Neuron (in vitro differentiated cells): ENCODE data around the gene TECPR2.

ENCODE experiments used
- H2AFZ ChIP-seq: one replicate; pipeline ENCODE4 v1.6.1; 2013; ENCODE audit warnings: low read depth, mild to moderate bottlenecking, inconsistent platforms, low read length, moderate library complexity
- H3K27me3 ChIP-seq: one replicate; pipeline ENCODE4 v1.6.1; 2013; ENCODE audit warnings: low read length; ENCODE audit not compliant: insufficient read depth
- H3K36me3 ChIP-seq: one replicate; pipeline ENCODE4 v1.6.1; 2013; ENCODE audit warnings: low read length; ENCODE audit not compliant: insufficient read depth
- H3K4me1 ChIP-seq: one replicate; pipeline ENCODE4 v1.6.1; 2013; ENCODE audit warnings: low read length; ENCODE audit not compliant: insufficient read depth
- H3K4me3 ChIP-seq: 2 replicates; pipeline ENCODE4 v1.5.1; 2013; ENCODE audit warnings: mild to moderate bottlenecking, low read length, moderate library complexity
- H3K9me3 ChIP-seq: one replicate; pipeline ENCODE4 v1.6.1; 2013; ENCODE audit warnings: low read length

The TECPR2 gene

DNA sequence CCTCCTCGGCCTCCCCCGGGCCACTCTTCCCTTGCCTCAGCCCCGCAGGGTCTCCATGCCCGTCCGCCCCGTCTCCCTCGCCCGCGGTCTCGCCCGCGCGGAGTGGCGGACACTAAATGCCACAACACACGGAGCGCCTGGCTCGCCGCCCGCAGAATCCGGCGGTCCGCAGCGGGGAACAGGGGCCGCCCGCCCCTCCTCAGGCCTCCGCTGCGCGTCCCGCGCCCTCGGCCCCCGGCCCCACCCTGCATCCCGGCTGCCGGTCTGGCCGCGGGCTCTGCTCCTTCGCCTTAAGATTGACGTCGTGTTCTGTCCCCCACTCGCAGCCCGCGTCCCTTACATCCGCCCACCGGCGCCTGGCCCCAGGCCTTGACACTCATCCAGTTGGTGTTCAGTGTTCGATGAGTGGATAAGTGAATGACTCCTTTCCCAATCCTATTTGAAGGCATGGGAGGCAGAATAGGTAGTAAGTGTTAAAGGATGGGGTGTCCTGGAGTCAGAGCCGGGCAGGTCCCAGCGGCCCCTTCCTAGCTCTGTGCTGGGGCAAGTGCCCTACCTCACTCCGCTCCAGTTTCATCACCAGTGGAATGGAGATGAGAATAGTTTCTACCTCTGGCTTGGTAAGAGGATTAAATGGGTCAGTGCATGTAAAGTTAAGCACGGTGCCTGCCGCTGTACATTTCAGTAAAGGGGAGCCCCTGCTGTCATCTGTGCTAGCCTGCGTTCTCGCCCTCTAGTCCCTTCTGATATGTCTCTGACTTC lies 622 bp downstream of the TECPR2 start:
- Histone ChIP-seq H3K4me1 (peaks cover 17% of the 10 kb centered on the region), H3K36me3 (peaks cover under 1% of the 10 kb centered on the region), H3K4me3 (peak overlapping the region; percentile 95), H3K9me3 (no peaks in the 10 kb centered on the region), H3K27me3 (no peaks in the 10 kb centered on the region), H2AFZ (peak overlapping the region; percentile 84)

DNA sequence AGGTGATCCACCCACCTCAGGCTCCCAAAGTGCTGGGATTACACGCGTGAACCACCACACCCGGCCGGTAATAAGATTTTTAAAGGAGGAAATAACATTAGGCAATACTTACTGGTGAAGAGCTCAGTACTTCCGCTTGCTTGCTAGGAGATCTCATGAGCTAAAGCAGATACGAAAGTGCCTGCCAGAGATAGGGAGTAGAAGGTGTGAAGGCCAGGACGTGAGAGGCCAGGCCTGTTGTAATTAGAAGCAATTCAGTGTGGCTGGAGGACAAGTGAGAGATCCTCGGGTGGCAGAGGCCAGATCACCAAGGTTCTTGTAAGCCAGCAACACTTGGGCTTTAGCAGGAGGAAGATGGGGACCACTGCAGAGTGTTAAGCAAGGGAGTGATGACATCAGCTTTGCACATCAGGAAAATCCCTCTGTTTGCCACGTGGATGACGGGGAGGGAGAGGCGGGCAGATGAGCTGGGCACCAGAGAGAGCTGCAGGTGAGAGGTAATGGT lies 7.6 kb downstream of the TECPR2 start:
- H3K27me3 ChIP-seq = no peaks in the 10 kb centered on the region

DNA sequence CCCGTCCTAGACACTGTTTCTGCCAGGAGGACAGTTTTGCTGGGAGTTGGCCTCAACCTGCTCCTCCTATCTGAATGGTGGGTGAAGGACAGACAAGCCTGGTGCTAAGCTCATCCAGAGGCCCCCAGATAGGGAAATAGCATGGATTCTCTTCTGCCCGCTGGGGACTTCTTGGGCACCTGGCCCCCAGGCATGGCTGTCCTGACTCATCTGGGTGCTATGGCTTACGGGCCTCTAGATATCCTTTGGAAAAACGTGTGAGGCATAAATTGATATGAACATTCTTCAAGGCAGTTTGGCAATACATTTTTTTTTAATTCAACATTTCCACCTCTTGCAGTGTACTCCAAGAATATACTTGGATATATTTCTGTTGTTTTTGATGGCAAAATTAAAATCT lies 8.6 kb downstream of the TECPR2 start:
- Histone ChIP-seq H3K27me3 (no peaks in the 10 kb centered on the region), H3K36me3 (peaks cover 2% of the 10 kb centered on the region), H3K4me3 (no peak overlapping the region), H3K9me3 (no peaks in the 10 kb centered on the region), H2AFZ (no peak overlapping the region), H3K4me1 (no peaks in the 10 kb centered on the region)

More for the DNA sequence above, 7.6 kb downstream of the TECPR2 start:
- H3K4me1 ChIP-seq = no peaks in the 10 kb centered on the region
- H3K36me3 ChIP-seq = no peaks in the 10 kb centered on the region
- no peak overlapping the region for H3K4me3 ChIP-seq
- H3K9me3 ChIP-seq = no peaks in the 10 kb centered on the region
- H2AFZ ChIP-seq = no peak overlapping the region

DNA sequence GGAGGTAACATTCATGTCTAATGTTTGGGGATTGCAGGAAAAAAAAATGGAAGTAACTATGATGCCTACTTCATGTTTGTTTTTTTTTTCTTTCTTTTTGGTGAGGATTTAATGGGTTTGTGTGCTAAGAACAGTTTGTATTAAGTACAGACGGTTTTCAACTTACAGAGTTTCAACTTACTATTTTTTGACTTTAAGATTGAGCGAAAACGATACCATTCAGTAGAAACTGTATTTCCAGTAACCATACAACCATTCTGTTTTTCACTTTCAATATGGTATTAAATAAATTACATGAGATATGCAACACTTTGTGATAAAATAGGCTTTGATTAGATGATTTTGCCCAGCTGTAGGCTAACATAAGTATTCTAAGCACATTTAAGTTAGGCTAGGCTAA lies 10.4 kb downstream of the TECPR2 start:
- Histone ChIP-seq H3K4me3 (no peak overlapping the region), H2AFZ (no peak overlapping the region), H3K27me3 (no peaks in the 10 kb centered on the region), H3K36me3 (peaks cover 16% of the 10 kb centered on the region), H3K9me3 (no peaks in the 10 kb centered on the region), H3K4me1 (no peaks in the 10 kb centered on the region)

DNA sequence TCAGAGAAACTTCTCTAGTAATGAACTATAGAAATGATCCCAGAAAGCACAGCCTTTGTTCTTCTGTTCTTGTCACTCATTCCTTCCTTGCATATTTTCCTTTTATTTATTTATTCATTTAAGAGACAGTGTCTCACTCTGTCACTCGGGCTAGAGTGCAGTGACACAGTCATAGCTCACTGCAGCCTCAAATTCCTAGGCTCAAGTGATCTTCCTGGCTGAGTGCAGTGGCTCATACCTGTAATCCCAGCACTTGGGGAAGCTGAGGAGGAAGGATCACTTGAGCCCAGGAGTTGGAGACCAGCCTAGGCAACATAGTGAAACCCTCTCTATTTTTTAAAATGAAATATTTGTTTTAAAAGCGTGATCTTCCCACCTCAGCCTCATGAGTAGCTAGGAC lies 11.5 kb downstream of the TECPR2 start:
- Histone ChIP-seq H3K36me3 (peaks cover 22% of the 10 kb centered on the region), H3K4me1 (no peaks in the 10 kb centered on the region), H3K4me3 (no peak overlapping the region), H3K27me3 (no peaks in the 10 kb centered on the region), H3K9me3 (no peaks in the 10 kb centered on the region), H2AFZ (no peak overlapping the region)

DNA sequence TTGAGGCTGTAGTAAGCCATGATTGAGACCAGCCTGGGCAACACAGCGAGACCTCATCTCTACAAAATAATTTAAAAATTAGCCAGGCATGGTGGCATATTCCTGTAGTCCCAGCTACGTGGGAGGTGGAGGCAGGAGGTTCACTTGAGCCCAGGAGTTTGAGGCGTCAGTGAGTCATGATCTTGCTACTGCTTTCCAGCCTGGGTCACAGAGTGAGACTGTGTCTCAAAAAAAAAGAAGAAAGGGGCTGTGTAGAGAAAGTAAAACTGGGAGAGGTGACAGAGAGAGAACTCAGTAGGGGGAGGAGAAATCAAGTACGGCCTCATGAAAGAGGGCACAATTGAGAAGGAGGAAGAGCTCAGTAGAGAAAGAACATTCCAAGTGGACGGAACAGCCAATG lies 12.4 kb downstream of the TECPR2 start:
- Histone ChIP-seq H2AFZ (no peak overlapping the region), H3K4me3 (no peak overlapping the region), H3K4me1 (no peaks in the 10 kb centered on the region), H3K36me3 (peaks cover 24% of the 10 kb centered on the region), H3K27me3 (no peaks in the 10 kb centered on the region), H3K9me3 (no peaks in the 10 kb centered on the region)

DNA sequence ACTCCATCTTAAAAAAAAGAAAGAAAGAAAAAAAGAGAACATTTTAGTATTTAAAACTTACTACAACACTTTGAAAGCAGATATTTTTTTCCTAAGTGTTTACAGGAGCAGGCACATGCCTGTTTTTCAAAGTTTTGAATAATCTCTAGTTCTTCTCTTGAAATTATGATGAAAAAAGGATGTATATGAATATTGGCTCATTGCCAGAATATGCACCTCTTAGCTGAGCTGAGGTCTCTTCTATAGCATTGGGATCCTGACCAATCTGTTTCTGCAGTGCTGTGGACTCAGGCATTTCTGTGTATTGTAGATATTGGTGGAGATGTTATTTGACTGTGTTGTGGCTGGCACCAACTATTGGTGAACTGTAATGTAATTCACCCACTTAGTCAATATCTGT lies 15.0 kb downstream of the TECPR2 start:
- no peaks in the 10 kb centered on the region for H3K9me3 ChIP-seq
- H2AFZ ChIP-seq = no peak overlapping the region
- H3K36me3 ChIP-seq = peaks cover 30% of the 10 kb centered on the region
- no peak overlapping the region for H3K4me3 ChIP-seq
- H3K4me1 ChIP-seq = no peaks in the 10 kb centered on the region
- no peaks in the 10 kb centered on the region for H3K27me3 ChIP-seq

DNA sequence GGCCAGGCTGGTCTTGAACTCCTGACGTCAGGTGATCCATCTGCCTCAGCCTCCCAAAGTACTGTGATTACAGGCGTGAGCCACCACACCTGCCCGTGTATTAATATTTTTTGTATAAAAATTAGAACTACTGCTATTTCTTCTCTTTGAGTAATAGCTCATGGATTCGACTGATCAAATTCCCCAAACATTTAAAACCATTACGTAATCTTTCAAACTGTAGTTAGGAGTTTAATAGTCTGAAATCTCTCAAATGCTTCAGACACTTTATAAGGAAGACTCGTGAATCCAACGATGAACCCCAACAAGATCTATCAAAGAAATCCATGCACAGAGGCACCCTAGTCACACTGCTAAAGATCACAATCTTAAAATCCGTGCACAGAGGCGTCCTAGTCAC lies 16.1 kb downstream of the TECPR2 start:
- Histone ChIP-seq H3K36me3 (peaks cover 32% of the 10 kb centered on the region), H3K4me3 (no peak overlapping the region), H3K9me3 (no peaks in the 10 kb centered on the region), H3K4me1 (no peaks in the 10 kb centered on the region), H3K27me3 (no peaks in the 10 kb centered on the region), H2AFZ (no peak overlapping the region)

DNA sequence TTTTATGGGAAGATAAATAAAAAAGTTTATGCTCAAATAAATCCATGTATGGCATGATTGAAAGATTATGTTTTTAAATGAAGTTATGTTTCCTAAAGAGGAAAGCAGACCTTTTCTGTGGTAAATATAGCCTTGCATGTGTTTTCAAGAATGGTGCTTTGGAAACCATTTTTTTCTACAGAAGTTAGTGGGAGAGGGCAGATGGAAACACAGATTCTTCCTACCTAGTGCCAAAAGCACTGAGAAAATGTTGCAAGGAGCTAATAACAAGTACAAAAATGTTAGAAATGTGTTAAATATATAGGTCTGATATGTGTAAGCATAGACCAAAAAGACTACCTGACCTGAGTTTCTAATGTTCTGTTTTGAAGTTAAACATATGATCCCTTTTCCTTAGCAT lies 24.3 kb downstream of the TECPR2 start:
- Histone ChIP-seq H3K36me3 (peaks cover 9% of the 10 kb centered on the region), H2AFZ (no peak overlapping the region), H3K4me1 (peaks cover 21% of the 10 kb centered on the region), H3K4me3 (no peak overlapping the region), H3K9me3 (no peaks in the 10 kb centered on the region), H3K27me3 (no peaks in the 10 kb centered on the region)

DNA sequence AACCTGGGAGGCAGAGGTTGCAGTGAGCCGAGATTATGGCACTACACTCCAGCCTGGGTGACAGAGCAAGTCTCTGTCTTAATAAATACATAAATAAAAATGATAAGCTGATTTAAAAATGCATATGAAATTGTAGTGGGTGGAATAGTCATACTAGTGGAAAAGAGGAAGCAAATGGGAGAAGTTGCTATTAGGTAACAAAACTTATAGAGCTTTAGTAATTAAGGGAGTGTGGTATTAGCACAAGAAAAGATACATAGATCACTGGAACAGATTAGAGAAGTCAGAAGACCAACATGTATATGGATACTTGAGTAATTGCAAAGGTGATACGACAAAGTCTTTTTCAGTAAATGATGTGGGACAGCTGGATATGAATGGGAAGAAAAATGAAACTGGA lies 26.5 kb downstream of the TECPR2 start:
- Histone ChIP-seq H3K36me3 (peaks cover 9% of the 10 kb centered on the region), H3K9me3 (no peaks in the 10 kb centered on the region)

DNA sequence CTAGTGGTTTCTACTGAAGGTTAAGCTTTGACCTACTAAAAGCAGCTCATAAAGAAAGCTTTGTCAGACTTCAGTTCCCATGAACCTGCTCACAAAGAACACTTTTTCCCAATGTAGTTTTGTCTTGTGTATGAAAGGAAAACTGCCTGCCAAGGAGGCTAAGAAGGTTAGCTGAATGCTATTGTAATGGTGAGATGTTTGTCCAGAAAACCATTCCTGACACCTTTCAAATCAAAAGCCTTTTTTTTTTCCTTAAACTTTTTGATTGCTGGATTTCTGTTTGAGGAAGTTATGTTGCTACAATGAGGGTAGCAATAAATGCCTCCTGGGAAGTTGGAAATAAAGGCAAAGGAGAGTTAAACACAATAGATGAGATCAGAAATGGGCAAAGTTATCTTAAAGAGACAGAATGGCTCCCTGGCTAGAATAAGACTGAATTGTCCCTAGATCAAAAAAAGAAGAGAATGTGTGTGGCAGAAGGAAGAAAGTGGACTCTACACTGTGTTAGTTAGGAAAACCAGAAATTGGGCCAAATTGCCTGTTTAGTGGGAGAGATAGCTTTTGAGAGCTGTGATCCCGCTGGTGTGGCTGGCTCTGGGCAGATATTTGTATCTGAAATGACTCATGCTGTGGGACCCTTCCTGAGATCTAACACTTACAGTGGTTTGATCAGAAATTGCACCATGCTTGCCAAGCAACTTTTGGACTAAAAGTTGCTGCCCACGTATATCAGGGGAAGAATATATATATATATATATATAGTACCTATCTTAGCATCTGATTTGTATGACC lies 27.5 kb downstream of the TECPR2 start:
- Histone ChIP-seq H3K9me3 (no peaks in the 10 kb centered on the region), H2AFZ (no peak overlapping the region), H3K4me3 (no peak overlapping the region), H3K27me3 (no peaks in the 10 kb centered on the region), H3K36me3 (peaks cover 7% of the 10 kb centered on the region), H3K4me1 (peaks cover 21% of the 10 kb centered on the region)

More for the DNA sequence above, 26.5 kb downstream of the TECPR2 start:
- H3K4me3 ChIP-seq = no peak overlapping the region
- no peak overlapping the region for H2AFZ ChIP-seq
- H3K27me3 ChIP-seq = no peaks in the 10 kb centered on the region
- peaks cover 21% of the 10 kb centered on the region for H3K4me1 ChIP-seq

DNA sequence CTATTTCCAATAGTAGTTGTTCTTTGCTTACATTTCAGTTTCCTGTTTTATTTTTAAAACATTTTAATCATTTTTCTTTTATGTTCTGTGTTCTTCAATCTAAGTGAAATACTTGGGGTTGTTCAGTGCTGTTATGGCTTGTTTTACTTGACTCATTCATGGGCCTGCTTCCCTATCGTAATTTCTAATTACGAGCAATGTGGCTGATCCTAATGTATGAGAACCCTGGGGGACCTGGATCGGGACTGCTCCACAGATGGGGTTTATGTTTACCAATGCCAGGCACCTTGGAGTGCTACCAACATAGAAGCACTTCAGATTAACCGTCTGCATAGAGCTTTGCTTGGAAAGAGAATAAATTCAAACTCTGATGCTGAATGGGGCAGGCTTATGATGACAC lies 29.8 kb downstream of the TECPR2 start:
- Histone ChIP-seq H3K36me3 (peaks cover 4% of the 10 kb centered on the region), H3K4me3 (no peak overlapping the region), H3K27me3 (no peaks in the 10 kb centered on the region), H3K4me1 (peaks cover 21% of the 10 kb centered on the region), H2AFZ (no peak overlapping the region), H3K9me3 (no peaks in the 10 kb centered on the region)

DNA sequence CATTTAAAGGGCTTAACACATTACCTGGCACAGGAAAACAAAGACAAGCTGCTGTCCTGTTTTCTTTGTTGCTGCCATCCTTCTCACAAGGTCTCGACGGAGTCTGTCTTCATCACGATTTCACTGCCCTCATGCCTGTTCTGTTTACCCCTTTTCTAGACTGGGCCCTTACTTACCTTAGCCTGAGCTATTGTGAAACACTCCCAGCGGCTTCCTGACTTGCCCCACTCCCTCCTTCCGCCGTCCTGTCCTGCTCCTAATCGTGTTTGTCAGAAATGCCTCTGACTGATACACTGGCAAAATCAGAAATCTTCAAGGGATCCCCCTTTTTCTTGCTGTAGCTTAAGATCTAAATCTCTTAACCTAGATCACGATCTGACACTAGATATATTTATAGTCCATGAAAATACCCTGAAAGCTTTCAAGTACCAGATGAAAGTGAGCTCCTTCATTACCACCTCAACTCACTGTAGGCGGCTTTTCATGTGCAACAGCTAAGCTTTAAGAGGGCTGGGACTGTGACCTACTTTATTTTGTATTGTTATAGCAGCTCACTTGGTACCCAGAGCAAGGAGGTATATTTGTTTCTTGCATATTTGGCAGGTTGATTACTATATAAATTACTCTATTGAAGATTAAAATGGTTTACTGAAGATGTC lies 32.1 kb downstream of the TECPR2 start:
- peaks cover 14% of the 10 kb centered on the region for H3K4me1 ChIP-seq
- H3K4me3 ChIP-seq = no peak overlapping the region
- no peak overlapping the region for H2AFZ ChIP-seq
- no peaks in the 10 kb centered on the region for H3K27me3 ChIP-seq
- H3K9me3 ChIP-seq = peaks cover 13% of the 10 kb centered on the region
- peaks cover 4% of the 10 kb centered on the region for H3K36me3 ChIP-seq
